ENCODE data around the gene HS3ST5.

DNA sequence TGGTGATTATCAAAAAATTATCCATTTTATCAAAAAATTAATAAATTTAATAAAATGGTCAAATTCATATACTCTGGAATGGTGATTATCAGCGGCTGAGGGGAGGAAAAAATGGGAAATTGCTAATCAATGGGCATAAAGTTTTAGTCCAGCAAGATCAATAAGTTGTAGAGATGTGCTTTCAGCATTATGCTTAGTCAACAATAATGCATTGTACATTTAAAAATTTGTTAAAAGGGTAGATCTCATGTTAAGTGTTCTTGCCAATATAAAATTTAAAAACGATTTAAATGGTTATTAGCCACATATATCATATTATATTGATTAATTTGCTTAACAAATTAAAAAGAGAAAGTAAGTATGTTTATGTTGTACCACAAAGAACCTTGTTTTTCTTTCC lies 56.6 kb downstream of the HS3ST5 start:
- TF ChIP-seq, protein P1, sequence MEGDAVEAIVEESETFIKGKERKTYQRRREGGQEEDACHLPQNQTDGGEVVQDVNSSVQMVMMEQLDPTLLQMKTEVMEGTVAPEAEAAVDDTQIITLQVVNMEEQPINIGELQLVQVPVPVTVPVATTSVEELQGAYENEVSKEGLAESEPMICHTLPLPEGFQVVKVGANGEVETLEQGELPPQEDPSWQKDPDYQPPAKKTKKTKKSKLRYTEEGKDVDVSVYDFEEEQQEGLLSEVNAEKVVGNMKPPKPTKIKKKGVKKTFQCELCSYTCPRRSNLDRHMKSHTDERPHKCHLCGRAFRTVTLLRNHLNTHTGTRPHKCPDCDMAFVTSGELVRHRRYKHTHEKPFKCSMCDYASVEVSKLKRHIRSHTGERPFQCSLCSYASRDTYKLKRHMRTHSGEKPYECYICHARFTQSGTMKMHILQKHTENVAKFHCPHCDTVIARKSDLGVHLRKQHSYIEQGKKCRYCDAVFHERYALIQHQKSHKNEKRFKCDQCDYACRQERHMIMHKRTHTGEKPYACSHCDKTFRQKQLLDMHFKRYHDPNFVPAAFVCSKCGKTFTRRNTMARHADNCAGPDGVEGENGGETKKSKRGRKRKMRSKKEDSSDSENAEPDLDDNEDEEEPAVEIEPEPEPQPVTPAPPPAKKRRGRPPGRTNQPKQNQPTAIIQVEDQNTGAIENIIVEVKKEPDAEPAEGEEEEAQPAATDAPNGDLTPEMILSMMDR (conservative IDR thresholded peaks at IDR 0.05), result no peak
- no peak for TF ChIP-seq EZH2 (IDR thresholded peaks at IDR 0.05; ENCODE audit: low read depth)

All from PC-9 (cell line).